Naive thymus-derived CD4-positive, alpha-beta T cell (primary cell): Measurements from ENCODE around the gene GPR148. TPM values are rescaled to one million over a fixed set of nuclear protein-coding genes. Genes with fewer than 3 reads are reported as not detected.

ENCODE experiments used
- ATAC-seq: fragments of 150-1000 bp; cut with Tn5 transposase; 2 replicates; pipeline ENCODE4 v1.10.0; 2021; ENCODE audit warnings: mild to moderate bottlenecking, moderate library complexity
- CTCF ChIA-PET: fragments of 350-600 bp; sonication (Branson Sonifier 250); formaldehyde crosslinking; loops from one replicate; lab custom pipeline; 2021; ENCODE audit warnings: antibody characterized with exemption; lab: Charles Lee
- POLR2A ChIA-PET: fragments of 350-600 bp; sonication (Branson Sonifier 250); formaldehyde crosslinking; loops from one replicate; lab custom pipeline; 2021; ENCODE audit warnings: antibody characterized with exemption, inconsistent platforms; lab: Charles Lee
- DNase-seq, 9 donors: peaks; one replicate each; pipeline versions ENCODE4 v3.0.0 to v3.0.0-alpha.2; 2020 to 2022; ENCODE audit warnings: mixed read lengths in 1 of 9
- H3K27ac ChIP-seq: one replicate; pipeline ENCODE4 v1.7.0; 2013; ENCODE audit warnings: mild to moderate bottlenecking, low read depth, low read length, moderate library complexity
- H3K27me3 ChIP-seq, 2 donors: one replicate each; pipeline ENCODE4 v1.7.0; 2013; ENCODE audit warnings: low read length in 2 of 2, mild to moderate bottlenecking in 2 of 2, moderate library complexity in 2 of 2; ENCODE audit not compliant: control insufficient read depth in 2 of 2, insufficient read depth in 2 of 2
- H3K36me3 ChIP-seq, 3 experiments: 1 replicate in 2 of 3; 2 replicates in 1 of 3; pipeline ENCODE4 v1.7.0; 2013; ENCODE audit warnings: low read length in 3 of 3, mild to moderate bottlenecking in 3 of 3, moderate library complexity in 1 of 3; ENCODE audit not compliant: insufficient read depth in 3 of 3, control insufficient read depth in 2 of 3
- H3K4me1 ChIP-seq, 2 donors: one replicate each; pipeline ENCODE4 v1.7.0; 2013; ENCODE audit warnings: low read length in 2 of 2, mild to moderate bottlenecking in 2 of 2, moderate library complexity in 1 of 2; ENCODE audit not compliant: control insufficient read depth in 2 of 2, insufficient read depth in 2 of 2
- H3K4me3 ChIP-seq: 2 replicates; pipeline ENCODE4 v1.7.0; 2013; ENCODE audit warnings: mild to moderate bottlenecking, low read length
- H3K9me3 ChIP-seq, 3 experiments: 1 replicate in 2 of 3; 2 replicates in 1 of 3; pipeline ENCODE4 v1.7.0; 2013; ENCODE audit warnings: low read length in 3 of 3; ENCODE audit not compliant: control insufficient read depth in 2 of 3
- H3K27ac Mint-ChIP-seq, 9 donors: one replicate each; pipeline ENCODE4 v1.8.0; 2020 to 2022; ENCODE audit warnings: mixed read lengths in 9 of 9, mild to moderate bottlenecking in 8 of 9, moderate library complexity in 5 of 9, inconsistent platforms in 2 of 9
- H3K27me3 Mint-ChIP-seq, 5 donors: one replicate each; pipeline ENCODE4 v1.8.0; 2021 to 2022; ENCODE audit warnings: mixed read lengths in 5 of 5, mild to moderate bottlenecking in 1 of 5
- H3K36me3 Mint-ChIP-seq, 5 donors: one replicate each; pipeline ENCODE4 v1.8.0; 2020 to 2022; ENCODE audit warnings: mixed read lengths in 5 of 5, mild to moderate bottlenecking in 3 of 5, inconsistent platforms in 1 of 5
- H3K4me1 Mint-ChIP-seq, 7 donors: one replicate each; pipeline ENCODE4 v1.8.0; 2020 to 2022; ENCODE audit warnings: mixed read lengths in 7 of 7, mild to moderate bottlenecking in 3 of 7, inconsistent platforms in 1 of 7
- H3K4me3 Mint-ChIP-seq, 10 donors: one replicate each; pipeline ENCODE4 v1.8.0; 2020 to 2022; ENCODE audit warnings: mild to moderate bottlenecking in 10 of 10, mixed read lengths in 10 of 10, moderate library complexity in 6 of 10, inconsistent platforms in 2 of 10
- H3K9me3 Mint-ChIP-seq, 11 donors: one replicate each; pipeline ENCODE4 v1.8.0; 2020 to 2022; ENCODE audit warnings: mixed read lengths in 11 of 11, mild to moderate bottlenecking in 4 of 11, inconsistent platforms in 1 of 11, moderate library complexity in 1 of 11
- intact Hi-C, 2 donors: fragments of 100-400 bp; cut with micrococcal nuclease; formaldehyde crosslinking; loops; one replicate each; pipeline ENCODE4 v1.15.1; 2023
- polyA plus RNA-seq, 2 donors: library from polyadenylated mRNA; unstranded; fragments of 300-500 nt; fragmentation: Illumina TruSeq; gene quantifications; one replicate each; pipeline ENCODE4 v1.2.3, GENCODE V29; 2021
- total RNA-seq, 6 experiments: library from RNA in 5 of 6; stranded (reverse) in 5 of 6; gene quantifications; 1 replicate in 5 of 6; 2 replicates in 1 of 6; pipeline ENCODE4 v1.2.3 and lab custom pipeline; 2021 to 2026

Gene GPR148
- total and polyA plus RNA-seq, 7 experiments from 2014 or later, result not detected

GRCh38 chr2:130743278-130743677 is 14.4 kb downstream of the GPR148 start:
- ATAC-seq, result no peak
- Histone ChIP-seq H3K36me3 (no peaks in the 10 kb centered on the region), H3K4me1 (no peaks in the 10 kb centered on the region), H3K27me3 (no peaks in the 10 kb centered on the region), H3K9me3 (no peaks in the 10 kb centered on the region), H3K27ac (no peak overlapping the region), H3K4me3 (no peak overlapping the region)
- peaks cover 0 to 4% (median 0%) of the 10 kb centered on the region in 5 donors for H3K36me3 Mint-ChIP-seq
- intact Hi-C loops, result no loop called here
- H3K4me3 Mint-ChIP-seq, result no peak overlapping the region
- ChIA-PET POLR2A (no interaction called here), CTCF (no interaction called here)
- peaks cover 0 to 5% (median 0%) of the 10 kb centered on the region in 11 donors for H3K9me3 Mint-ChIP-seq
- DNase-seq, result no peak
- no peaks in the 10 kb centered on the region for H3K4me1 Mint-ChIP-seq
- peaks cover 9 to 49% (median 21%) of the 10 kb centered on the region in 5 donors for H3K27me3 Mint-ChIP-seq
- no peak overlapping the region for H3K27ac Mint-ChIP-seq

GRCh38 chr2:130744287-130745117 is 15.6 kb downstream of the GPR148 start:
- intact Hi-C loops, result no loop called here

DNA sequence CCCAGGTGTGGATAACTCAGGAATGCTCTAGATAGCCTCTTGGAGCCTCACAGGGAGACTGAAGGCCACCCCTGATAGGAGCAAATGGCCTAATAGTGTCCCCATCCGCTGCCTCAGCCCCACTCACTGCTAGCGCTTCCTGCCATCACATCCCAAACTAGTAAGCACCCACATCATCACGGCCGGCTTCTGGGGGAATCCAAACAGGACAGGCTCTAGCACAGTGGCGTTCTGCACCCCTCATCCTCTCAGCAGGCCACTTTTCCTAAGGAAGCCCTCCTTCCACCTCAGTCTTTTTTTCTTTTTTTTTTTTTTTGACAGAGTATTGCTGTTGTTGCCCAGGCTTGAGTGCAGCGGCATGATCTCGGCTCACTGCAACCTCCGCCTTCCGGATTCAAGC is 20.2 kb downstream of the GPR148 start:
- Mint-ChIP-seq H3K9me3 (peaks cover 0 to 5% (median 0%) of the 10 kb centered on the region in 11 donors), H3K4me1 (no peaks in the 10 kb centered on the region), H3K36me3 (peaks cover 0 to 4% (median 0%) of the 10 kb centered on the region in 5 donors), H3K27ac (no peak overlapping the region), H3K4me3 (no peak overlapping the region), H3K27me3 (peaks cover 16 to 40% (median 28%) of the 10 kb centered on the region in 5 donors)
- ChIA-PET CTCF (no interaction called here), POLR2A (no interaction called here)
- no peak overlapping the region for H3K27ac ChIP-seq
- no peaks in the 10 kb centered on the region for H3K36me3 ChIP-seq
- H3K9me3 ChIP-seq, result no peaks in the 10 kb centered on the region
- intact Hi-C loops, result no loop called here
- H3K4me3 ChIP-seq, result no peak overlapping the region
- no peak for ATAC-seq
- no peaks in the 10 kb centered on the region for H3K4me1 ChIP-seq
- DNase-seq, result no peak
- no peaks in the 10 kb centered on the region for H3K27me3 ChIP-seq

More at GRCh38 chr2:130744287-130745117, 15.6 kb downstream of the GPR148 start:
- Histone ChIP-seq H3K4me1 (no peaks in the 10 kb centered on the region), H3K27me3 (no peaks in the 10 kb centered on the region), H3K4me3 (no peak overlapping the region), H3K9me3 (no peaks in the 10 kb centered on the region), H3K27ac (no peak overlapping the region), H3K36me3 (no peaks in the 10 kb centered on the region)
- DNase-seq (no peak), ATAC-seq (no peak)
- H3K4me1 Mint-ChIP-seq, result no peaks in the 10 kb centered on the region
- ChIA-PET CTCF (no interaction called here), POLR2A (no interaction called here)
- H3K9me3 Mint-ChIP-seq, result peaks cover 0 to 5% (median 0%) of the 10 kb centered on the region in 11 donors
- peaks cover 0 to 4% (median 0%) of the 10 kb centered on the region in 5 donors for H3K36me3 Mint-ChIP-seq
- no peak overlapping the region for H3K27ac Mint-ChIP-seq
- no peak overlapping the region for H3K4me3 Mint-ChIP-seq
- H3K27me3 Mint-ChIP-seq, result peaks cover 13 to 44% (median 21%) of the 10 kb centered on the region in 5 donors

GRCh38 chr2:130749641-130750040 is 20.8 kb downstream of the GPR148 start:
- POLR2A ChIA-PET, result no interaction called here
- no peaks in the 10 kb centered on the region for H3K36me3 ChIP-seq
- no peak for DNase-seq
- no peak for ATAC-seq
- H3K9me3 ChIP-seq, result no peaks in the 10 kb centered on the region
- no peak overlapping the region for H3K4me3 Mint-ChIP-seq
- no peak overlapping the region for H3K4me3 ChIP-seq
- intact Hi-C loops, result no loop called here
- peaks cover 0 to 5% (median 0%) of the 10 kb centered on the region in 11 donors for H3K9me3 Mint-ChIP-seq
- H3K27me3 Mint-ChIP-seq, result peaks cover 13 to 40% (median 26%) of the 10 kb centered on the region in 5 donors
- H3K4me1 ChIP-seq, result no peaks in the 10 kb centered on the region
- CTCF ChIA-PET, result no interaction called here
- peaks cover 0 to 2% (median 0%) of the 10 kb centered on the region in 7 donors for H3K4me1 Mint-ChIP-seq
- H3K36me3 Mint-ChIP-seq, result peaks cover 0 to 4% (median 0%) of the 10 kb centered on the region in 5 donors
- H3K27me3 ChIP-seq, result no peaks in the 10 kb centered on the region
- H3K27ac Mint-ChIP-seq, result no peak overlapping the region
- H3K27ac ChIP-seq, result no peak overlapping the region

- ATAC-seq, result no peak
- ChIA-PET CTCF (no interaction called here), POLR2A (no interaction called here)
- intact Hi-C loops, result no loop called here
- Mint-ChIP-seq H3K4me1 (peaks cover 0 to 19% (median 10%) of the 10 kb centered on the region in 7 donors), H3K27ac (no peak overlapping the region), H3K4me3 (peak overlapping the region in 7 of 10 donors; percentile 29 to 70 (median 44)), H3K9me3 (peaks cover 0 to 10% (median 0%) of the 10 kb centered on the region in 11 donors), H3K36me3 (peaks cover 0 to 4% (median 0%) of the 10 kb centered on the region in 5 donors), H3K27me3 (peaks cover 39 to 59% (median 56%) of the 10 kb centered on the region in 5 donors)
- H3K9me3 ChIP-seq, result no peaks in the 10 kb centered on the region
- H3K27me3 ChIP-seq, result peaks cover 0 to 9% of the 10 kb centered on the region in 2 donors
- DNase-seq, result no peak
- H3K36me3 ChIP-seq, result no peaks in the 10 kb centered on the region
- H3K4me3 ChIP-seq, result no peak overlapping the region
- H3K4me1 ChIP-seq, result no peaks in the 10 kb centered on the region
- no peak overlapping the region for H3K27ac ChIP-seq
These were observed 25.9 kb downstream of the GPR148 start for GRCh38 chr2:130754811-130755210.

- Histone ChIP-seq H3K4me1 (no peaks in the 10 kb centered on the region), H3K36me3 (no peaks in the 10 kb centered on the region), H3K4me3 (no peak within 1 kb of the TSS), H3K27ac (no peak within 1 kb of the TSS), H3K9me3 (no peaks in the 10 kb centered on the region), H3K27me3 (peaks cover 0 to 9% of the 10 kb centered on the region in 2 donors)
- Mint-ChIP-seq H3K9me3 (peaks cover 0 to 10% (median 0%) of the 10 kb centered on the region in 11 donors), H3K4me1 (peaks cover 0 to 19% (median 10%) of the 10 kb centered on the region in 7 donors), H3K4me3 (peak within 1 kb of the TSS in 8 of 10 donors; percentile 38 to 72 (median 50)), H3K27me3 (peaks cover 39 to 60% (median 58%) of the 10 kb centered on the region in 5 donors), H3K27ac (no peak within 1 kb of the TSS), H3K36me3 (peaks cover 0 to 4% (median 0%) of the 10 kb centered on the region in 5 donors)
- CTCF ChIA-PET, result no interaction called here
- ATAC-seq (peak; percentile 8), DNase-seq (no peak)
- POLR2A ChIA-PET, result no interaction called here
- intact Hi-C loops, result no loop called here
These were observed 26.6 kb downstream of the GPR148 start, which contains the start of gene AMER3 for GRCh38 chr2:130755256-130756052. TSS of gene AMER3 (plus strand) at chr2:130755540. CDS start at chr2:130762073, 6,533 bp downstream.
